Mammary epithelial cell (primary cell): ENCODE measurements around the gene SSRP1.

ENCODE experiments used
- CTCF ChIP-seq, 2 donors: IDR thresholded peaks in 1 of 2; conservative IDR thresholded peaks in 1 of 2; 2 replicates each; pipeline ENCODE4 v1.5.1; 2011 to 2012; ENCODE audit warnings: inconsistent platforms in 2 of 2, low read length in 2 of 2, mild to moderate bottlenecking in 2 of 2, control low read depth in 1 of 2, low read depth in 1 of 2; ENCODE audit not compliant: insufficient read depth in 1 of 2; ENCODE audit errors: extremely low read depth in 1 of 2
- EZH2 ChIP-seq: IDR thresholded peaks from 2 replicates; pipeline ENCODE4 v1.6.1; 2012; ENCODE audit warnings: low read length, inconsistent platforms, borderline replicate concordance

- TF ChIP-seq CTCF (conservative IDR thresholded peaks at IDR 0.05 in 1 of 2, IDR thresholded peaks at IDR 0.05 in 1 of 2; ENCODE audit: extremely low read depth in 1 of 2, insufficient read depth in 1 of 2, low read depth in 1 of 2, low read length in 2 of 2), result no peak
- TF ChIP-seq EZH2, result no peak
Measured at GRCh38 chr11:57377107-57377506, 41.4 kb upstream of the SSRP1 start.
